PFSK-1 (cell line): Measurements from ENCODE around the gene AUTS2.

Source experiments
- FOXP2 ChIP-seq: optimal IDR thresholded peaks from 2 replicates; pipeline ENCODE3; 2011; ENCODE audit warnings: borderline replicate concordance, control low read depth, inconsistent platforms; ENCODE audit not compliant: insufficient read depth; ENCODE audit errors: extremely low read length, extremely low read depth
- POLR2AphosphoS5 ChIP-seq: IDR thresholded peaks from 2 replicates; pipeline ENCODE4 v1.6.1; 2012; ENCODE audit warnings: low read depth, mild to moderate bottlenecking, control low read depth, low read length, moderate library complexity
- REST ChIP-seq, 2 experiments: IDR thresholded peaks; 2 replicates each; pipeline versions ENCODE4 v1.6.1 to v1.8.0; 2011 to 2012; ENCODE audit warnings: low read depth in 2 of 2, low read length in 2 of 2, control low read depth in 1 of 2, inconsistent platforms in 1 of 2, mild to moderate bottlenecking in 1 of 2, moderate library complexity in 1 of 2; ENCODE audit not compliant: insufficient read depth in 1 of 2
- SIN3A ChIP-seq: IDR thresholded peaks from 2 replicates; pipeline ENCODE4 v1.6.1; 2012; ENCODE audit warnings: mild to moderate bottlenecking, low read length, moderate library complexity, borderline replicate concordance; ENCODE audit not compliant: insufficient read depth
- TAF1 ChIP-seq: IDR thresholded peaks from 2 replicates; pipeline ENCODE4 v1.6.1; 2012; ENCODE audit warnings: low read length, control low read depth, borderline replicate concordance; ENCODE audit not compliant: insufficient read depth

The AUTS2 gene

GRCh38 chr7:70177166-70177565, 578.9 kb downstream of the AUTS2 start:
- TF ChIP-seq TAF1 (no peak), REST (IDR thresholded peaks at IDR 0.05; ENCODE audit: insufficient read depth in 1 of 2, low read depth in 2 of 2, low read length in 2 of 2) (no peak)

- TF ChIP-seq SIN3A (no peak), FOXP2 (no peak), TAF1 (no peak), REST (IDR thresholded peaks at IDR 0.05; ENCODE audit: insufficient read depth in 1 of 2, low read depth in 2 of 2, low read length in 2 of 2) (no peak), POLR2AphosphoS5 (no peak)
Observed at GRCh38 chr7:70178211-70178610, 579.9 kb downstream of the AUTS2 start.

- TF ChIP-seq TAF1 (no peak), POLR2AphosphoS5 (no peak), FOXP2 (no peak), SIN3A (no peak), REST (IDR thresholded peaks at IDR 0.05; ENCODE audit: insufficient read depth in 1 of 2, low read depth in 2 of 2, low read length in 2 of 2) (no peak)
Observed at GRCh38 chr7:70178787-70179186, 580.5 kb downstream of the AUTS2 start.

GRCh38 chr7:70182521-70182920, 584.2 kb downstream of the AUTS2 start:
- TF ChIP-seq FOXP2 = no peak
- no peak for TF ChIP-seq TAF1
- TF ChIP-seq REST (IDR thresholded peaks at IDR 0.05; ENCODE audit: insufficient read depth in 1 of 2, low read depth in 2 of 2, low read length in 2 of 2) = no peak
- TF ChIP-seq POLR2AphosphoS5 = no peak
- no peak for TF ChIP-seq SIN3A

GRCh38 chr7:70183278-70183677, 585.0 kb downstream of the AUTS2 start:
- TF ChIP-seq TAF1 = no peak
- no peak for TF ChIP-seq REST (IDR thresholded peaks at IDR 0.05; ENCODE audit: insufficient read depth in 1 of 2, low read depth in 2 of 2, low read length in 2 of 2)
- TF ChIP-seq FOXP2 = no peak
- no peak for TF ChIP-seq POLR2AphosphoS5
- no peak for TF ChIP-seq SIN3A
